Cardiac septum (tissue), 1 donor: ENCODE measurements around the gene PHTF1. TPM values are rescaled to one million over a fixed set of nuclear protein-coding genes. Genes with fewer than 3 reads are reported as not detected.

Experiments used
- DNase-seq: peaks from one replicate; pipeline ENCODE4 v3.0.0-alpha.2; 2020; ENCODE audit warnings: low spot score
- intact Hi-C: fragments of 100-400 bp; cut with DNase I; formaldehyde crosslinking; loops from one replicate; pipeline ENCODE4 v1.14.0; 2022
- total RNA-seq: library from RNA; stranded (reverse); fragmentation: NEBNext Ultra II Directional; extraction: Animal tissue kit (Norgen Biotek cat#: 25700); gene quantifications from one replicate; pipeline ENCODE4 v1.2.1, GENCODE V29; 2021
- donor health status: DM: no; HTN: no; CAD: no.

PHTF1 gene
- total RNA-seq, 1 donor from 2014 or later, result 15.0 TPM

- no peak for DNase-seq
- intact Hi-C loops, result no loop called here
Measured at GRCh38 chr1:113647164-113647563, 112.1 kb downstream of the PHTF1 start.

Other genes starting within 250 kb of the PHTF1 start
- 11.0 TPM for gene RSBN1, start 53.0 kb upstream of the PHTF1 start, total RNA-seq
- gene PTPN22, start 112.2 kb upstream of the PHTF1 start, total RNA-seq, result 0.70 TPM
- gene BCL2L15, start 128.1 kb upstream of the PHTF1 start, total RNA-seq, result not detected
- 12.6 TPM for gene AP4B1, start 145.3 kb upstream of the PHTF1 start, total RNA-seq
- 2.1 TPM for gene DCLRE1B, start 145.8 kb upstream of the PHTF1 start, total RNA-seq
- gene HIPK1, start 169.8 kb upstream of the PHTF1 start, total RNA-seq, result 63.5 TPM
- 8.2 TPM for gene OLFML3, start 220.0 kb upstream of the PHTF1 start, total RNA-seq